GM21390 (cell line): Measurements from ENCODE around the gene CHN1.

Experiments used
- ATAC-seq: cut with Tn5 transposase; IDR thresholded peaks from one replicate; pipeline ENCODE4 v1.9.1; 2021; ENCODE audit not compliant: unreplicated experiment

The CHN1 gene

GRCh38 chr2:174877301-174877700 is 127.9 kb downstream of the CHN1 start:
- ATAC-seq, result no peak

- ATAC-seq, result no peak
These were observed 131.1 kb downstream of the CHN1 start for GRCh38 chr2:174874085-174874484.

GRCh38 chr2:174873471-174873870 is 131.7 kb downstream of the CHN1 start:
- no peak for ATAC-seq

GRCh38 chr2:174870787-174871186 is 134.4 kb downstream of the CHN1 start:
- no peak for ATAC-seq

DNA sequence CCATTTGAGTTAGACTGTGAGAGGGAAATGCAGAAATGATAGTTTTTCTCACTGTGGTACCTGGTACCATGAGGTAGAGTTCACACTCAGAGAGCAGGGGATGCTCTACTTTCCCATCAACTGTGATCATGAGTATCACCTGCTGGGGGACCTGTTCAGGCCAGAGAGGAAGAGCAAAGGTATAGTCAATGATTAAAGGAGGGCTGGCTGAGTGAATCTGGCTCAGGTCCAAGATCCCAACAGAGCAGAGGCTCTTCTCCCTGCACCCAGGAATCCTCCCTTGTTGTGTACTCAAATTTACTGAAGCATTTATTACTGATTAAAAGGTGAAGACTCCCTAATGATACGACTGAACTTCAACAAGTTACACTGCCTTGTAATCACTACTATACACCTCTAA is 136.3 kb downstream of the CHN1 start:
- no peak for ATAC-seq

- ATAC-seq, result no peak
These were observed 138.8 kb downstream of the CHN1 start for GRCh38 chr2:174866421-174866820.

DNA sequence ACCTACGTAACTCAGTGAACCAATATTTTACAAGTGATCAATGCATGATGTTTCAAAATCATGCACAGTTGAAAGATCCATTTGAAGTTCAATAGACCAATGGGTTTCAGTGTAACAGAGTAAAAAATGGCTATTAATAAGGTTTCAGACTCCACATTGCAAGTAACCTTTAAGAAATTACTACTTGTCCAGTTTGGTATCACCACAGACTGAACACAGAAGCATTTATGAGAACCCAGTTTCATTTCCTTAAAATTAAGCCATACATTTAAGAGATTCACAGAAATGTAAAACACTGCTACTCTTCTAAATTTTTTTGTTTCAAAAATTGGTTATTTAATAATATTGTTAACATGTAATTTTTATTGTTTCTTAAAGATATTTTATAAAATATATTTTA is 142.0 kb downstream of the CHN1 start:
- no peak for ATAC-seq

DNA sequence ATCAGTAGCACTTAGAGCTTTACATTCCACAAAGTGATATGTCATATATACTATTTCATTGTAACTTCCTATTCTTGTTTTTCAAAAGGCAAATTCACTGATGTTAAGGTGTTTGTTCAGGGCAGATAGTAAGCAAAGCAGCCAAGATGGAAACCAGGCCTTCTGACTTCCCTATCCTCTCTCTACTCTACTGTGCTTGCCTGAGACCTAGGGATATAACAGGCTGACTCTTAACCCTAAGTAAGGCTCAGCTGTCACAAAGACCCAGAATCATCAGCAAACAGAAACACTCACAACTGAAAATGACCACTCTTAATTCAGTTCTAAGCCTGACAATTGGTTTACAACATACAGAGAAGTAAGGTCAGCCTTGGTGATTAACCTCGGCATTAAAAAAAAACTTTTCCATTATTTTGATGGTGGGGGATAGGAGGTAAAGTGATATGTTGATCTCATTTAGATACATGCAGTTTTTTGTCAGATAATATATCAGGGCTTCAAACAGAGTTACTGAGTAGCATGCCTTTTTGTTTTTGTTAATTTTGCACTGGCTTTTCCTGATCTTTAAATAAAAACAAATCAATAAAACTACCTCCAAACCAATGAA is 145.5 kb downstream of the CHN1 start:
- no peak for ATAC-seq

DNA sequence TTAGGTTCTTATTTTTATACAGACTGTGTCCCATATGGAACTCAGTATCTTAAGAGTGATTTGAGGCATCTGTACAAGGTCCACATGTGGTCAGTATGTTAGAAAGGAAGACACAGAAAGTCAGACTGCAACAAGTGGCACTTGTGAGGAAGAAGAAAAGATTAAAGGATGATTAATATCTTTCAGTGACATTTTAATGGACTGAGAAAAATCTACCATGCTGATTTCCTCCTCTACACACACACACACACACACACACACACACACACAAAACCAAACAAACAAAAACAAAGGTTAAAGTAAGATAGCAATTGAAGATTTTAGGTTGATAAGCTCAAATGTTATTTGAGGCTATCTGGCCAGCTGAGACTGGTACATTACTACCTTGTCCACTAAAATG is 146.4 kb downstream of the CHN1 start:
- no peak for ATAC-seq

DNA sequence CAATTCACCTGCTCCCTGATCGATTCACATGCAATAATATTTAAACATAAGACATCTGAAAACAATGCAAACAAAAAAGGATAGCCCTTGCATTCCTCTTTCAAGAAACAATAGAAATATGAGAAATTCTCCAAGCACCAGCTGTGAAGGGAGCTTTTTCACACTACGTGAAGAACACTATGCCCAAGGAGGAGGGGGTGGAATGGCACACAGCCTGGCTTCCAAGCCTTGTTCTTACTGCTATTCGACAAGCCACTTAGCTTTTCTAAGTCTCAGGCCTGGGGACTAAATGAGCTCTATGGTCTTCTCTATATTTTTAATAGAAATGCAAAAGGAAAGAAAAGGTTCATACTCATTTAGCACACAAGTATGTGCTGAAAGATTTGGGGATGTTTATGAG is 148.7 kb downstream of the CHN1 start:
- ATAC-seq, result no peak

GRCh38 chr2:174846941-174847938 is 157.9 kb downstream of the CHN1 start:
- no peak for ATAC-seq

GRCh38 chr2:174846218-174846617 is 159.0 kb downstream of the CHN1 start:
- ATAC-seq, result no peak

- ATAC-seq, result no peak
These were observed 160.9 kb downstream of the CHN1 start for GRCh38 chr2:174844295-174844708.

GRCh38 chr2:174842496-174842895 is 162.7 kb downstream of the CHN1 start:
- ATAC-seq, result no peak

GRCh38 chr2:174841936-174842335 is 163.2 kb downstream of the CHN1 start:
- no peak for ATAC-seq

DNA sequence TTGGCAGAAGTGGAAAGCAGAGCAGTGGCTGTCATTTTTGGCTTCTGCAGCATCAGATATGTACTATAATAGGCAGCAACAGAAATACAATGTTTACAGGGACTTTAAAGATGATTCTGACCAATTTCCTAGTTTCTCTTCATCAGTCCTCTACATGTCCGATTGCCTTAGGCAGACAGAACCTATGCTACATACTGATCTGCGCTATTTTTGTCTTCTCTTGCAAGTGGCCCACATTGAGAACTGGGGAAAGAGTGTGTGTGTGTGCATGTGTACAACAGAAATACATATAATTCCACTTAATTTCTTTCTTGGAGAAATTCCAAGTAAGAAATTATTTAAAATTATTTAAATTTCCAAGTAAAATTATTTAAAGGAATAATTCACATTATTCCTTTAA is 163.8 kb downstream of the CHN1 start:
- ATAC-seq, result no peak

DNA sequence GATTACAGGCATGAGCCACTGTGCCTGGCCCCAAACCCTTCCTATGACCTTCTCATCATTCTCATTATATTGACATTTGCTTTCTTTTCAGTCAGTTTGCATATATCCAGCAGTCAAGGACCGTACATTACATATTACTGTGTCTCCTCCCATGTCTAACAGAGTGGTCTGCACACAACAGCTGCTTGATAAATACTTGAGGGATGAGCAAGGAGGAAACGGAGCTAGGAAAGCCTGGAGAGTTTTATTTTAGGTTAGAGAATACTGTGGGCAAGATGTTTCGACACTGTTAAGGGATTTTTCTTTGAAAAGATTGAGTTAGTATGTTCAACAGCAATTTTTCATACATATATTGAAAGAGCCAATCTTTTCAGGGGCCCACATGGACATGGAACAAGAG is 164.7 kb downstream of the CHN1 start:
- no peak for ATAC-seq

- ATAC-seq, result no peak
These were observed 165.5 kb downstream of the CHN1 start for GRCh38 chr2:174839662-174840061.

DNA sequence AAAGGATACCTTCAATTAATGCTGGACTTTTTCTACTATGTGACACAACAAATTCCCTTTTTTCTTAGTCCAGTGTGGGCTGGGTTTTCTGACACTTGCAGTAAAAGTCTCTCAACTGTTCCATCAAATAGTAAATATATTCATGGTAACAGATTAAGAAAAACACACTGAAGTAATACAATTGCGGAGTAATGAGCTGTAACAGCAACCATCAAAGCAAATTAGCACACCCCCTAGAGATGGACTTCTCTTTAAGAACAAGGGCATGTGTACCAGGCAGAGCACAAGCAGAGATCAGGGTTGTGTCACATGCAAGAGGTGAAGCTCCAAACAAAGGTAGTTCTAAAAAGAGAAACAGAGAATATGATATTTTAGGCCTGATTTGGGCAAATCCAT is 168.2 kb downstream of the CHN1 start:
- ATAC-seq, result no peak

GRCh38 chr2:174836377-174836994 is 168.7 kb downstream of the CHN1 start:
- no peak for ATAC-seq

- ATAC-seq, result peak; percentile 60
These were observed 169.4 kb downstream of the CHN1 start for GRCh38 chr2:174835797-174836255.

- no peak for ATAC-seq
These were observed 171.4 kb downstream of the CHN1 start for GRCh38 chr2:174833737-174834136.
